GM19023 (cell line): ENCODE results near the gene B4GALNT3.
A peak's percentile ranks its signal among the peaks of the same experiment; 100 is the strongest.
"Not testable (repeated sequence)": the region's sequence is repeated elsewhere in the genome, so short reads cannot be mapped to it uniquely, and the experiment has no call there.

Source experiments
- ATAC-seq: cut with Tn5 transposase; IDR thresholded peaks from one replicate; pipeline ENCODE4 v1.9.1; 2021; ENCODE audit warnings: mild to moderate bottlenecking, moderate library complexity; ENCODE audit not compliant: unreplicated experiment

B4GALNT3 gene

GRCh38 chr12:571795-572531, 112.2 kb downstream of the B4GALNT3 start:
- no peak for ATAC-seq

GRCh38 chr12:572532-572899, 112.8 kb downstream of the B4GALNT3 start:
- no peak for ATAC-seq

- no peak for ATAC-seq
Observed at GRCh38 chr12:573232-573631, 113.5 kb downstream of the B4GALNT3 start.

GRCh38 chr12:574475-575128, 114.9 kb downstream of the B4GALNT3 start:
- no peak for ATAC-seq

GRCh38 chr12:575129-575502, 115.4 kb downstream of the B4GALNT3 start:
- ATAC-seq = no peak

GRCh38 chr12:575948-576614, 116.3 kb downstream of the B4GALNT3 start:
- peak; percentile 74 for ATAC-seq

GRCh38 chr12:576615-577110, 116.9 kb downstream of the B4GALNT3 start:
- no peak for ATAC-seq

- not testable (repeated sequence) for ATAC-seq
Observed at GRCh38 chr12:577994-578747, 118.4 kb downstream of the B4GALNT3 start.

- no peak for ATAC-seq
Observed at GRCh38 chr12:578748-579419, 119.1 kb downstream of the B4GALNT3 start.

- no peak for ATAC-seq
Observed at GRCh38 chr12:579420-580110, 119.8 kb downstream of the B4GALNT3 start.

GRCh38 chr12:580813-581212, 121.1 kb downstream of the B4GALNT3 start:
- no peak for ATAC-seq

- ATAC-seq = no peak
Observed at GRCh38 chr12:581321-581720, 121.6 kb downstream of the B4GALNT3 start.

GRCh38 chr12:581746-582145, 122.0 kb downstream of the B4GALNT3 start:
- no peak for ATAC-seq

GRCh38 chr12:583251-583869, 123.6 kb downstream of the B4GALNT3 start:
- ATAC-seq = no peak

GRCh38 chr12:585062-586061, 125.6 kb downstream of the B4GALNT3 start:
- ATAC-seq = no peak

- ATAC-seq = no peak
Observed at GRCh38 chr12:586318-587071, 126.8 kb downstream of the B4GALNT3 start.

GRCh38 chr12:587132-588023, 127.6 kb downstream of the B4GALNT3 start:
- ATAC-seq = no peak
